HCT116 (cell line): ENCODE data around the gene GREB1L. TPM values are rescaled to one million over a fixed set of nuclear protein-coding genes. Genes with fewer than 3 reads are reported as not detected.

Experiments
- ATAC-seq: fragments of 200-7000 bp; cut with Tn5 transposase; 2 replicates; pipeline ENCODE4 v1.9.1; 2020; ENCODE audit warnings: mild to moderate bottlenecking, moderate library complexity
- BruUV-seq: library from RNA; stranded (reverse); fragments of 400-500 nt; replicated peaks from 2 replicates; lab custom pipeline; 2021; lab: Mats Ljungman, UMichigan
- CTCF ChIA-PET: fragments of 300-600 bp; sonication (Branson Sonifier 250); formaldehyde crosslinking; loops from one replicate; lab custom pipeline; 2021; ENCODE audit warnings: antibody characterized with exemption; lab: Charles Lee
- POLR2A ChIA-PET: fragments of 300-600, 350-600 bp; sonication (Branson Sonifier 250); formaldehyde crosslinking; loops from one replicate; lab custom pipeline; 2021; ENCODE audit warnings: antibody characterized with exemption; lab: Charles Lee
- RAD21 ChIA-PET, 2 experiments: fragments of 300-600 bp; sonication (Branson Sonifier 250); formaldehyde crosslinking; loops; one replicate each; lab custom pipeline; 2023; ENCODE audit warnings: low total read pairs in 2 of 2; ENCODE audit not compliant: uncharacterized antibody in 2 of 2, unreplicated experiment in 2 of 2, low non-redundant PET in 1 of 2; lab: Charles Lee
- DNase-seq: peaks from one replicate; pipeline ENCODE4 v3.0.0-alpha.2; 2010; ENCODE audit warnings: low read depth, low spot score
- H2AFZ ChIP-seq: fragments of 200-600 bp; shearing (Covaris generic), sonication (generic); 2 replicates; pipeline ENCODE4 v1.6.1; 2017; ENCODE audit warnings: low read depth, mixed run types, mixed read lengths, antibody characterized with exemption, low read length; ENCODE audit not compliant: poor library complexity, severe bottlenecking
- H3K27ac ChIP-seq: 2 replicates; pipeline ENCODE4 v1.5.1; 2012; ENCODE audit warnings: low read depth, low read length
- H3K27me3 ChIP-seq: fragments of 200-600 bp; sonication (generic); 2 replicates; pipeline ENCODE4 v1.6.1; 2016; ENCODE audit warnings: mixed run types, low read length, mixed read lengths; ENCODE audit not compliant: insufficient read depth
- H3K36me3 ChIP-seq, 2 experiments: fragments of 200-500 bp in 1 of 2; fragments of 200-600 bp in 1 of 2; sonication (Bioruptor generic) in 1 of 2; sonication (generic) in 1 of 2; 2 replicates each; pipeline versions ENCODE4 v1.5.1 to v1.6.1; 2014 to 2016; ENCODE audit warnings: low read length in 2 of 2, inconsistent platforms in 1 of 2, mixed read lengths in 1 of 2, mixed run types in 1 of 2; ENCODE audit not compliant: insufficient read depth in 2 of 2, control insufficient read depth in 1 of 2
- H3K4me1 ChIP-seq, 2 experiments: fragments of 200-600 bp in 1 of 2; sonication (generic) in 1 of 2; 2 replicates each; pipeline versions ENCODE4 v1.5.1 to v1.6.1; 2012 to 2017; ENCODE audit warnings: low read length in 2 of 2, inconsistent platforms in 1 of 2, mild to moderate bottlenecking in 1 of 2, mixed read lengths in 1 of 2, mixed run types in 1 of 2, moderate library complexity in 1 of 2; ENCODE audit not compliant: insufficient read depth in 2 of 2, control insufficient read depth in 1 of 2
- H3K4me2 ChIP-seq: fragments of 200-600 bp; sonication (generic); 2 replicates; pipeline ENCODE4 v1.6.1; 2017; ENCODE audit warnings: mixed run types, low read length, mixed read lengths
- H3K4me3 ChIP-seq, 2 experiments: fragments of 200-600 bp in 1 of 2; sonication (generic) in 1 of 2; replicated peaks in 1 of 2; 2 replicates each; pipeline ENCODE4 v1.5.1; 2011 to 2016; ENCODE audit warnings: low read length in 2 of 2, control low read depth in 1 of 2, low read depth in 1 of 2, mild to moderate bottlenecking in 1 of 2, mixed read lengths in 1 of 2, mixed run types in 1 of 2
- H3K79me2 ChIP-seq: fragments of 200-600 bp; sonication (generic); 2 replicates; pipeline ENCODE4 v1.6.1; 2017; ENCODE audit warnings: mild to moderate bottlenecking, mixed run types, low read length, moderate library complexity, mixed read lengths; ENCODE audit not compliant: insufficient read depth
- H3K9ac ChIP-seq: fragments of 200-600 bp; sonication (generic); 2 replicates; pipeline ENCODE4 v1.6.1; 2016; ENCODE audit warnings: low read length, mixed read lengths
- H3K9me2 ChIP-seq: fragments of 200-600 bp; sonication (generic), shearing (Covaris generic); 2 replicates; pipeline ENCODE4 v1.6.1; 2017; ENCODE audit warnings: mixed run types, mild to moderate bottlenecking, moderate library complexity; ENCODE audit not compliant: insufficient read depth
- H3K9me3 ChIP-seq, 2 experiments: fragments of 200-500 bp in 1 of 2; fragments of 200-600 bp in 1 of 2; sonication (Bioruptor generic) in 1 of 2; sonication (generic) in 1 of 2; 2 replicates each; pipeline ENCODE4 v1.6.1; 2014 to 2017; ENCODE audit warnings: low read length in 2 of 2, mixed read lengths in 2 of 2, inconsistent platforms in 1 of 2, low read depth in 1 of 2, mild to moderate bottlenecking in 1 of 2, mixed run types in 1 of 2, moderate library complexity in 1 of 2; ENCODE audit not compliant: control insufficient read depth in 1 of 2, insufficient read depth in 1 of 2
- H4K20me1 ChIP-seq: fragments of 200-600 bp; sonication (generic), shearing (Covaris generic); 2 replicates; pipeline ENCODE4 v1.6.1; 2017; ENCODE audit warnings: mixed run types, mild to moderate bottlenecking, moderate library complexity; ENCODE audit not compliant: insufficient read depth
- CBX3 ChIP-seq: IDR thresholded peaks from 2 replicates; pipeline ENCODE4 v1.6.1; 2012; ENCODE audit warnings: low read depth
- CEBPB ChIP-seq: IDR thresholded peaks from 2 replicates; pipeline ENCODE4 v1.6.1; 2012; ENCODE audit warnings: low read depth
- ELF1 ChIP-seq: IDR thresholded peaks from 2 replicates; pipeline ENCODE4 v1.6.1; 2012; ENCODE audit warnings: low read depth, borderline replicate concordance
- EZH2 ChIP-seq: fragments of 200-600 bp; sonication (generic); IDR thresholded peaks from 2 replicates; pipeline ENCODE4 v1.6.1; 2017; ENCODE audit warnings: antibody characterized with exemption, mixed run types
- EZH2phosphoT487 ChIP-seq: fragments of 200-600 bp; IDR thresholded peaks from 2 replicates; pipeline ENCODE4 v1.6.1; 2018; ENCODE audit warnings: antibody characterized with exemption, borderline replicate concordance
- FOSL1 ChIP-seq: IDR thresholded peaks from 2 replicates; pipeline ENCODE4 v1.6.1; 2012; ENCODE audit warnings: low read depth
- JUND ChIP-seq: IDR thresholded peaks from 2 replicates; pipeline ENCODE4 v1.6.1; 2012
- RAD21 ChIP-seq: IDR thresholded peaks from 2 replicates; pipeline ENCODE4 v1.6.1; 2012; ENCODE audit warnings: low read depth, mild to moderate bottlenecking
- SIN3A ChIP-seq: IDR thresholded peaks from 2 replicates; pipeline ENCODE4 v1.6.1; 2012; ENCODE audit warnings: low read depth
- SP1 ChIP-seq: IDR thresholded peaks from 2 replicates; pipeline ENCODE4 v1.6.1; 2012; ENCODE audit warnings: low read depth
- SRF ChIP-seq: IDR thresholded peaks from 2 replicates; pipeline ENCODE4 v1.6.1; 2012; ENCODE audit warnings: low read depth
- ZNF274 ChIP-seq: fragments of 200-500 bp; sonication (Bioruptor generic); IDR thresholded peaks from 2 replicates; pipeline ENCODE4 v1.6.1; 2014; ENCODE audit warnings: mild to moderate bottlenecking, low read depth, low read length, inconsistent platforms
- intact Hi-C: fragments of 100-400 bp; cut with micrococcal nuclease; formaldehyde crosslinking; loops from 2 replicates; pipeline ENCODE4 v1.10.0; 2022
- total RNA-seq: library from RNA; stranded (reverse); gene quantifications from one replicate; pipeline ENCODE4 v1.2.1, GENCODE V29; 2021; ENCODE audit not compliant: unreplicated experiment
- TF ChIP-seq, protein P1 (sequence below): IDR thresholded peaks from 2 replicates; pipeline ENCODE4 v1.6.1; 2011; ENCODE audit warnings: mild to moderate bottlenecking, low read length, moderate library complexity; ENCODE audit not compliant: insufficient replicate concordance; ENCODE audit errors: extremely low read depth
- TF ChIP-seq, protein P2 (sequence below): IDR thresholded peaks from 2 replicates; pipeline ENCODE4 v1.6.1; 2012
- TF ChIP-seq, protein P3 (sequence below): IDR thresholded peaks from 2 replicates; pipeline ENCODE4 v1.6.1; 2012; ENCODE audit warnings: low read depth

Gene GREB1L
- total RNA-seq, 1 experiment from 2014 or later: 12.2 TPM

DNA sequence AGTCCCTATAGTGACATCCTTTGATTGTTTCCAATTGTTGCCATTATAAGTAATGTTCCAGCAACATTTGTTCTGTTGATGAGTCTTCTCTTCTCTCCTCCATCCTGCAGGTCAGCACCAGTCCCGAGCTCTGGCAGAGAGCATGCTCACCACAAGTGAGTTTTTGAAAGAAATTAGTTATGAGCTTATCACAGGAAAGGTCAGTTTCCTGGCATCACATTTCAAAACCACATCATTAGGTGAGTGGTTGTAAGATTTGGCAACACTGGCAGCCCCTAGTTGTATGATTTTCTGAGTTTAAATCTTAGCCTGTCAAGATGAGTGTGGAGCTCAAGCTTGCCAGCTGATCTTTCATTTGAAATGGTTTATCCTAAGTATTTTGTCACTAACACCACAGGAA is 208.9 kb downstream of the GREB1L start:
- H2AFZ ChIP-seq: no peak overlapping the region
- no peak overlapping the region for H3K27ac ChIP-seq
- no peaks in the 10 kb centered on the region for H3K9me2 ChIP-seq
- CTCF ChIA-PET: no interaction called here
- no TSS peak for BruUV-seq
- no peaks in the 10 kb centered on the region for H3K79me2 ChIP-seq
- intact Hi-C loops: no loop called here
- H3K9ac ChIP-seq: no peak overlapping the region
- TF ChIP-seq EZH2phosphoT487 (no peak), JUND (no peak), SIN3A (no peak), SP1 (no peak), SRF (no peak), RAD21 (no peak)
- TF ChIP-seq, all 23 proteins: peak for 0
- Histone ChIP-seq H3K4me3 (no peak overlapping the region), H3K9me3 (no peaks in the 10 kb centered on the region), H3K4me2 (no peak overlapping the region), H3K27me3 (no peaks in the 10 kb centered on the region), H4K20me1 (no peaks in the 10 kb centered on the region), H3K4me1 (peaks cover 0 to 10% of the 10 kb centered on the region in 2 experiments; a peak in 1 of 4 replicates), H3K36me3 (no peaks in the 10 kb centered on the region)
- ChIA-PET RAD21 (no interaction called here), POLR2A (no interaction called here)
- no peak for DNase-seq
- ATAC-seq: no peak

DNA sequence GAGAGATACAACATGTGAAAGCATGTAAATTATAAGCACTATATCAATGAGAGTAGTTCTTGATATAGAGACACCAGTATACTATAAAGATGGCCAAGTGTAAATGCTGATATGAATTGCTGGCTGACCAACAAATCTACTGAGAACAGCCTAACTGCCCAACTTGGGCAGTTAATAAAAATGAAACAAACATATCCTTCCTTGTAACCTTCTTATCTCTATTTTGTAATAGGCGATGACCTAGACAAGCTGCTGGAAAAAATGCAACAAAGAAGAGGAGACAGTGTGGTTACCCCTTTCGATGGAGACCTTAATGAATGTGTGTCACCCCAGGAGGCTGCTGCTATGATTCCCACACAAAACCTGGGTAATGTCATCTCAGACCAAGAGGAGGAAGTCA is 209.8 kb downstream of the GREB1L start:
- no peak for DNase-seq
- H3K4me2 ChIP-seq: no peak overlapping the region
- ChIA-PET RAD21 (interaction anchor here in 1 of 2 experiments (0.7 kb wide), 1 partner anchor 239 kb away, joined by 3 read pairs; no protein-coding TSS in a partner anchor), CTCF (no interaction called here), POLR2A (no interaction called here)
- H3K27me3 ChIP-seq: no peaks in the 10 kb centered on the region
- no peaks in the 10 kb centered on the region for H3K9me2 ChIP-seq
- ATAC-seq: no peak
- no peaks in the 10 kb centered on the region for H3K9me3 ChIP-seq
- no peak overlapping the region for H3K4me3 ChIP-seq
- H3K36me3 ChIP-seq: no peaks in the 10 kb centered on the region
- no peak overlapping the region for H3K9ac ChIP-seq
- peaks cover 0 to 10% of the 10 kb centered on the region in 2 experiments; a peak in 1 of 4 replicates for H3K4me1 ChIP-seq
- intact Hi-C loops: no loop called here
- no peaks in the 10 kb centered on the region for H4K20me1 ChIP-seq
- no peak overlapping the region for H3K27ac ChIP-seq
- no peaks in the 10 kb centered on the region for H3K79me2 ChIP-seq
- no peak overlapping the region for H2AFZ ChIP-seq
- no TSS peak for BruUV-seq
- TF ChIP-seq EZH2 (no peak), CBX3 (no peak), FOSL1 (no peak), SP1 (no peak), ZNF274 (no peak), ELF1 (no peak), RAD21 (no peak), CEBPB (no peak)
- TF ChIP-seq, protein P1, sequence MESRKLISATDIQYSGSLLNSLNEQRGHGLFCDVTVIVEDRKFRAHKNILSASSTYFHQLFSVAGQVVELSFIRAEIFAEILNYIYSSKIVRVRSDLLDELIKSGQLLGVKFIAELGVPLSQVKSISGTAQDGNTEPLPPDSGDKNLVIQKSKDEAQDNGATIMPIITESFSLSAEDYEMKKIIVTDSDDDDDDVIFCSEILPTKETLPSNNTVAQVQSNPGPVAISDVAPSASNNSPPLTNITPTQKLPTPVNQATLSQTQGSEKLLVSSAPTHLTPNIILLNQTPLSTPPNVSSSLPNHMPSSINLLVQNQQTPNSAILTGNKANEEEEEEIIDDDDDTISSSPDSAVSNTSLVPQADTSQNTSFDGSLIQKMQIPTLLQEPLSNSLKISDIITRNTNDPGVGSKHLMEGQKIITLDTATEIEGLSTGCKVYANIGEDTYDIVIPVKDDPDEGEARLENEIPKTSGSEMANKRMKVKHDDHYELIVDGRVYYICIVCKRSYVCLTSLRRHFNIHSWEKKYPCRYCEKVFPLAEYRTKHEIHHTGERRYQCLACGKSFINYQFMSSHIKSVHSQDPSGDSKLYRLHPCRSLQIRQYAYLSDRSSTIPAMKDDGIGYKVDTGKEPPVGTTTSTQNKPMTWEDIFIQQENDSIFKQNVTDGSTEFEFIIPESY: no peak
- TF ChIP-seq, protein P2, sequence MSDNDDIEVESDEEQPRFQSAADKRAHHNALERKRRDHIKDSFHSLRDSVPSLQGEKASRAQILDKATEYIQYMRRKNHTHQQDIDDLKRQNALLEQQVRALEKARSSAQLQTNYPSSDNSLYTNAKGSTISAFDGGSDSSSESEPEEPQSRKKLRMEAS: no peak
- TF ChIP-seq, protein P3, sequence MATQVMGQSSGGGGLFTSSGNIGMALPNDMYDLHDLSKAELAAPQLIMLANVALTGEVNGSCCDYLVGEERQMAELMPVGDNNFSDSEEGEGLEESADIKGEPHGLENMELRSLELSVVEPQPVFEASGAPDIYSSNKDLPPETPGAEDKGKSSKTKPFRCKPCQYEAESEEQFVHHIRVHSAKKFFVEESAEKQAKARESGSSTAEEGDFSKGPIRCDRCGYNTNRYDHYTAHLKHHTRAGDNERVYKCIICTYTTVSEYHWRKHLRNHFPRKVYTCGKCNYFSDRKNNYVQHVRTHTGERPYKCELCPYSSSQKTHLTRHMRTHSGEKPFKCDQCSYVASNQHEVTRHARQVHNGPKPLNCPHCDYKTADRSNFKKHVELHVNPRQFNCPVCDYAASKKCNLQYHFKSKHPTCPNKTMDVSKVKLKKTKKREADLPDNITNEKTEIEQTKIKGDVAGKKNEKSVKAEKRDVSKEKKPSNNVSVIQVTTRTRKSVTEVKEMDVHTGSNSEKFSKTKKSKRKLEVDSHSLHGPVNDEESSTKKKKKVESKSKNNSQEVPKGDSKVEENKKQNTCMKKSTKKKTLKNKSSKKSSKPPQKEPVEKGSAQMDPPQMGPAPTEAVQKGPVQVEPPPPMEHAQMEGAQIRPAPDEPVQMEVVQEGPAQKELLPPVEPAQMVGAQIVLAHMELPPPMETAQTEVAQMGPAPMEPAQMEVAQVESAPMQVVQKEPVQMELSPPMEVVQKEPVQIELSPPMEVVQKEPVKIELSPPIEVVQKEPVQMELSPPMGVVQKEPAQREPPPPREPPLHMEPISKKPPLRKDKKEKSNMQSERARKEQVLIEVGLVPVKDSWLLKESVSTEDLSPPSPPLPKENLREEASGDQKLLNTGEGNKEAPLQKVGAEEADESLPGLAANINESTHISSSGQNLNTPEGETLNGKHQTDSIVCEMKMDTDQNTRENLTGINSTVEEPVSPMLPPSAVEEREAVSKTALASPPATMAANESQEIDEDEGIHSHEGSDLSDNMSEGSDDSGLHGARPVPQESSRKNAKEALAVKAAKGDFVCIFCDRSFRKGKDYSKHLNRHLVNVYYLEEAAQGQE: no peak
